Prostate gland (tissue), 2 donors: Measurements from ENCODE around the gene CSMD2.

Source experiments
- POLR2A ChIP-seq: fragments of 450-650 bp; IDR thresholded peaks from one replicate; pipeline ENCODE4 v1.6.1; 2016; ENCODE audit warnings: antibody characterized with exemption, mild to moderate bottlenecking
- POLR2AphosphoS5 ChIP-seq: sonication (generic); formaldehyde crosslinking; IDR thresholded peaks from one replicate; pipeline ENCODE4 v1.6.1; 2017; ENCODE audit warnings: antibody characterized with exemption
- TF ChIP-seq, protein P1 (sequence below), 4 experiments: fragments of 200-600 bp in 2 of 4; fragments of 450-650 bp in 2 of 4; sonication (generic) in 2 of 4; IDR thresholded peaks; 1 replicate in 3 of 4; 2 replicates in 1 of 4; pipeline ENCODE4 v1.5.1; 2016 to 2019; ENCODE audit warnings: antibody characterized with exemption in 4 of 4, mild to moderate bottlenecking in 2 of 4, moderate library complexity in 2 of 4

DNA sequence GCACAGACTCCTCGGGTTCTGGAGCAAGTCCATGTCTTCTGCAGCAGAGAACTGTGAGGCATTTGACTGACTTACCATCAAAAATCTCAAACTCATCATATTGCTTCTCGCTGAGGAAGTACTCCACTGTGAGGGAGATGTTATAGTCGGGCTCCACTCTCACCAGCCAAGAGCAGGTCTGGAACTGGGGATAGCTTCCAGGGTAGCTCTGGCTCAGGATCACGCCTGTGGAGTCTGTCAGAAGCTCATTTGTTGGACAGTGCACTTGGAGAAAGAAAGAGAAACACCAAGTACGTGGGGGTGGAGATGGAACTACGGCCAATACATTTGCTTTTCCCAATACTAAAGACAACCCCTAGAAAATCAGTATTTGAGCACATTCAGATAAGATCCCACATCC, 581.5 kb downstream of the CSMD2 start:
- no peak for TF ChIP-seq POLR2A
- TF ChIP-seq, protein P1, sequence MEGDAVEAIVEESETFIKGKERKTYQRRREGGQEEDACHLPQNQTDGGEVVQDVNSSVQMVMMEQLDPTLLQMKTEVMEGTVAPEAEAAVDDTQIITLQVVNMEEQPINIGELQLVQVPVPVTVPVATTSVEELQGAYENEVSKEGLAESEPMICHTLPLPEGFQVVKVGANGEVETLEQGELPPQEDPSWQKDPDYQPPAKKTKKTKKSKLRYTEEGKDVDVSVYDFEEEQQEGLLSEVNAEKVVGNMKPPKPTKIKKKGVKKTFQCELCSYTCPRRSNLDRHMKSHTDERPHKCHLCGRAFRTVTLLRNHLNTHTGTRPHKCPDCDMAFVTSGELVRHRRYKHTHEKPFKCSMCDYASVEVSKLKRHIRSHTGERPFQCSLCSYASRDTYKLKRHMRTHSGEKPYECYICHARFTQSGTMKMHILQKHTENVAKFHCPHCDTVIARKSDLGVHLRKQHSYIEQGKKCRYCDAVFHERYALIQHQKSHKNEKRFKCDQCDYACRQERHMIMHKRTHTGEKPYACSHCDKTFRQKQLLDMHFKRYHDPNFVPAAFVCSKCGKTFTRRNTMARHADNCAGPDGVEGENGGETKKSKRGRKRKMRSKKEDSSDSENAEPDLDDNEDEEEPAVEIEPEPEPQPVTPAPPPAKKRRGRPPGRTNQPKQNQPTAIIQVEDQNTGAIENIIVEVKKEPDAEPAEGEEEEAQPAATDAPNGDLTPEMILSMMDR (IDR thresholded peaks at IDR 0.05) = no peak
- TF ChIP-seq POLR2AphosphoS5 = no peak
